Karpas-422 (cell line): Measurements from ENCODE around the gene GXYLT1. TPM values are rescaled to one million over a fixed set of nuclear protein-coding genes. Genes with fewer than 3 reads are reported as not detected.

ENCODE experiments used
- DNase-seq: peaks from one replicate; pipeline ENCODE4 v3.0.0-alpha.2; 2015
- H2AFZ ChIP-seq: fragments of 200-600 bp; sonication (generic); 2 replicates; pipeline ENCODE4 v1.6.1; 2014; ENCODE audit warnings: antibody characterized with exemption, low read length, mixed read lengths
- H3K27ac ChIP-seq: fragments of 200-600 bp; sonication (generic); 2 replicates; pipeline ENCODE4 v1.5.1; 2014; ENCODE audit warnings: mild to moderate bottlenecking, low read length, moderate library complexity
- H3K27me3 ChIP-seq: fragments of 200-600 bp; sonication (generic); 2 replicates; pipeline ENCODE4 v1.6.1; 2014; ENCODE audit warnings: low read length, mixed read lengths
- H3K36me3 ChIP-seq: fragments of 200-600 bp; sonication (generic); 2 replicates; pipeline ENCODE4 v1.6.1; 2014; ENCODE audit warnings: low read length, mixed read lengths; ENCODE audit not compliant: insufficient read depth
- H3K4me1 ChIP-seq: fragments of 200-600 bp; sonication (generic); 2 replicates; pipeline ENCODE4 v1.6.1; 2014; ENCODE audit warnings: mild to moderate bottlenecking, low read length, mixed read lengths
- H3K4me2 ChIP-seq: fragments of 200-600 bp; sonication (generic); 2 replicates; pipeline ENCODE4 v1.6.1; 2014; ENCODE audit warnings: low read length, low read depth, mild to moderate bottlenecking; ENCODE audit not compliant: poor library complexity, severe bottlenecking
- H3K4me3 ChIP-seq: fragments of 200-600 bp; sonication (generic); 2 replicates; pipeline ENCODE4 v1.5.1; 2014; ENCODE audit warnings: mild to moderate bottlenecking, antibody characterized with exemption, low read length, mixed read lengths
- H3K79me2 ChIP-seq: fragments of 200-600 bp; sonication (generic); 2 replicates; pipeline ENCODE4 v1.6.1; 2014; ENCODE audit warnings: mild to moderate bottlenecking, low read length, mixed read lengths
- H3K9ac ChIP-seq: fragments of 200-600 bp; sonication (generic); 2 replicates; pipeline ENCODE4 v1.6.0; 2014; ENCODE audit warnings: low read length
- H3K9me2 ChIP-seq: fragments of 200-600 bp; sonication (generic), shearing (Covaris generic); replicated peaks from 2 replicates; pipeline ENCODE4 v1.6.0; 2014; ENCODE audit warnings: mild to moderate bottlenecking, low read length, moderate library complexity; ENCODE audit not compliant: insufficient read depth
- H3K9me3 ChIP-seq: fragments of 300-700, 200-600 bp; sonication (generic); 2 replicates; pipeline ENCODE4 v1.6.1; 2014; ENCODE audit warnings: low read length, mixed read lengths
- H4K20me1 ChIP-seq: fragments of 200-600 bp; sonication (generic); 2 replicates; pipeline ENCODE4 v1.6.1; 2014; ENCODE audit warnings: mild to moderate bottlenecking, antibody characterized with exemption, low read length, low read depth; ENCODE audit not compliant: insufficient read depth
- total RNA-seq: library from RNA; depleted of rRNA; stranded (reverse); fragments of >200 nt; shearing (Covaris generic); gene quantifications from 2 replicates; pipeline ENCODE4 v1.2.3, GENCODE V29; 2014; ENCODE audit warnings: low replicate concordance

The GXYLT1 gene
- total RNA-seq, 1 experiment from 2014 or later, result 25.9 TPM

DNA sequence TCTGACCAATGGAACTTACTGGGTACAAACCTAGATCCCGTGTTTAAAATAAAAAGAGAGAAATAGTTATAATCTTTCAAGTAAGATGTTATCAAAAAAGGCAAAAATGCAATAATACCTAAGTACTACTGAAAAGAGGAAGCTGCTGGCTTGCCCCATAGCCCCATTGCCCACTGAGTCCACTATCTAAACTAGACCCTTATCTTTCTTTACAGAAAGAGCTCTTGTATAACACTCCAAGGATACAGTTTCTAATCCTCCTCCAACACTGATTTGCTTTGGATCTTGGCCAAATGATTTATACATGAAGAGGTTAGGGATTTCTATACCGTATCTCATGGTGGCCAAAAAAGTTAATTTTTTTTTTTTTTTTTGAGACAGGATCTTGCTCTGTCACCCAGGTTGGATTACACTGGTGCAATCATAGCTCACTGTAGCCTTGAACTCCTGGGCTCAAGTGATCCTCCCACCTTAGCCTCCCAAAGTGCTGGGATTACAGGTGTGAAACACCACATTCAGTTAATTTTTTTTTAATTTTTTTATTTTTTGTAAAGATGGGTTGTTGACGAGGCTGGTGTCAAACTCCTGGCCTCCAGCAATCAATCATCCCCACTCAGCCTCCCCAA lies 2.6 kb downstream of the GXYLT1 start:
- no peaks in the 10 kb centered on the region for H3K9me2 ChIP-seq
- H3K4me3 ChIP-seq, result peak overlapping the region; percentile 81
- H3K9ac ChIP-seq, result 0 out of 2 replicates have a peak overlapping the region, but pooled peaks have one; percentile 79
- H4K20me1 ChIP-seq, result no peaks in the 10 kb centered on the region; the same call in 1 of the 2 replicates
- H3K36me3 ChIP-seq, result no peaks in the 10 kb centered on the region
- peaks cover 71% of the 10 kb centered on the region for H3K79me2 ChIP-seq
- peak; percentile 55 for DNase-seq
- peak overlapping the region; percentile 82 for H3K4me2 ChIP-seq
- no peaks in the 10 kb centered on the region for H3K9me3 ChIP-seq
- H2AFZ ChIP-seq, result no peak overlapping the region
- H3K27ac ChIP-seq, result peak overlapping the region; percentile 28
- peaks cover 53% of the 10 kb centered on the region for H3K4me1 ChIP-seq
- H3K27me3 ChIP-seq, result no peaks in the 10 kb centered on the region

DNA sequence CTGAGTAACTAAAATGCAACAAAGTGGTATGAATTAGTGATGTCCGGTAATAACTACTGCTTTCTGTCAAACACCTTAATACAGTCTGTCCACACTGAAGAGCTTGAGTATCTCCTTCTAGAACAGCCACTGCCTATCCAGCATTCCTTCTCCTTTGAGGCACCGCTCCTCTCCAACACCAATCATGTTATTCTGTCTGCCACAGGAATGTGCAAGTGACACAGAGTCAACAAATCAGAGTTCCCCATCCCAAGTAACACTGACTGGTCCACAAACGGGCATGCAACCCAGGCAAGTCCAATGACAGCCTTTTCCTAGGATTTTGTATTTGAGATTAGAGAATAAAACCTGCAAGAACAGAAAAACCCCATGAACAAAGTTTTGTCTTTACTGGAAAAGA lies 3.8 kb downstream of the GXYLT1 start:
- peaks cover 9% of the 10 kb centered on the region; the same call in 1 of the 2 replicates for H3K36me3 ChIP-seq
- no peaks in the 10 kb centered on the region for H3K9me2 ChIP-seq
- H4K20me1 ChIP-seq, result no peaks in the 10 kb centered on the region; the same call in 1 of the 2 replicates
- H3K79me2 ChIP-seq, result peaks cover 83% of the 10 kb centered on the region
- H3K4me2 ChIP-seq, result peak overlapping the region; percentile 82
- H3K4me1 ChIP-seq, result peaks cover 41% of the 10 kb centered on the region
- H3K9me3 ChIP-seq, result no peaks in the 10 kb centered on the region
- no peaks in the 10 kb centered on the region for H3K27me3 ChIP-seq
- H3K27ac ChIP-seq, result peak overlapping the region; percentile 28; the same call in 1 of the 2 replicates
- H3K9ac ChIP-seq, result no peak overlapping the region
- DNase-seq, result no peak
- 0 out of 2 replicates have a peak overlapping the region, but pooled peaks have one; percentile 1 for H3K4me3 ChIP-seq
- H2AFZ ChIP-seq, result no peak overlapping the region

DNA sequence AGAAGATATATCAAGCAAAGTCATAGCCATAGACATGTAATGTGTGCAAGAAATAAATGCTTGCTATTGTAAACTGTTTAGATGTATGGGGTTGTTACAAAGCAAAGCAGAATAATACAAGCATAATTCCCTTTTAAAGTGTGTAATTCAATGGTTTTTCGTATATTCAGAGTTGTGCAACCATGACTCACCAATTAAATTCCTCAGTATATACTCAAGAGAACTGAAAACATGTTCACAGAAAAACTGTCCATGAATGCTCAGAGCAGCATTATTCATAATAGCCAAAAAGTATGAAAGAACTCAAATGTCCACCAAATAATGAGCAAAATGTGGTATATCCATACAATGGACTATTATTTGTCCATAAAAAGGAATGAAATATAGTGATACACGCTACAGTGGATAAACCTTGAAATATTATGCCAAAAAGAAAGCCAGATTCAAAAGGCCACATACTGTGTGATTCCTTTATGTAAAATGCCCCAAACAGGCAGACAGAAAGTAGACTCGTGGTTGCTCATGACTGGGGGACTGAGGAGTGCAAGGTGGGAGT lies 9.3 kb downstream of the GXYLT1 start:
- H3K4me3 ChIP-seq, result no peak overlapping the region
- H3K27ac ChIP-seq, result no peak overlapping the region
- peaks cover 21% of the 10 kb centered on the region for H3K4me1 ChIP-seq
- peaks cover 9% of the 10 kb centered on the region for H3K36me3 ChIP-seq
- H3K79me2 ChIP-seq, result peaks cover 100% of the 10 kb centered on the region
- H4K20me1 ChIP-seq, result no peaks in the 10 kb centered on the region
- H3K9me2 ChIP-seq, result no peaks in the 10 kb centered on the region
- H3K9ac ChIP-seq, result no peak overlapping the region
- H3K27me3 ChIP-seq, result no peaks in the 10 kb centered on the region
- no peaks in the 10 kb centered on the region for H3K9me3 ChIP-seq
- H3K4me2 ChIP-seq, result no peak overlapping the region
- no peak overlapping the region for H2AFZ ChIP-seq
- no peak for DNase-seq

DNA sequence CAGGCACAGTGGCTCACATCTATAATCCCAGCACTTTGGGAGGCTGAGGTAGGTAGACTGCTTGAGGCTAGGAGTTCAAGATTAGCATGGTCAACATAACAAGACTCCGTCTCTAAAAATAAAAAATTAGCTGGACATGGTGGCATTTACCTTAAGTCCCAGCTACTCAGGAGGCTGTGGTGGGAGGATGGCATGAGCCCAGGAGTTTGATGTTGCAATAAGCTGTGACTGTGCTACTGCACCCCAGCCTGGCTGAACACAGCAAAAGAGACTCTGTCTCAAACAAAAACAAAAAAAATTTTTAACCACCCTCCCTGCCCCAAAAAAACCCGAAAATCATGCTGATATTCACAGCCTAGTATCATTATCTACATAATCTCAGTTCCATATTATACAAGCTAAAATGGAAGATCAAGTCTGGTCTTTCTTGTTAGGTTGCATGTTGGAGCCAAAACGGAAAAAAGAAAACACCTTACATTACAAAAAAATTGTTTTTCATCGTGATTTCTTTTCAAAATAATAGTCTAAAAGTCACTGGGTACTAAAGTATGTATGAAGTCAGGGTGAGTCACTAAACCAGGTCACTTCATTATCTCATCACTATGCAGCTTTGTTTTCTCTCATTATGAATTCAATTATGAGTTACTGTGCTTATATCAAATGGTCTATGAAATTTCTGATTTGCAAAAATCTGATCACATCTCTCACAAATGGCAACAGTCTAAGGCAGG lies 13.8 kb downstream of the GXYLT1 start:
- H3K4me1 ChIP-seq, result peaks cover 39% of the 10 kb centered on the region
- H3K27me3 ChIP-seq, result no peaks in the 10 kb centered on the region
- no peaks in the 10 kb centered on the region for H3K9me3 ChIP-seq
- H4K20me1 ChIP-seq, result no peaks in the 10 kb centered on the region
- DNase-seq, result no peak
- H2AFZ ChIP-seq, result no peak overlapping the region
- peak overlapping the region; percentile 14 for H3K4me2 ChIP-seq
- peak overlapping the region; percentile 29; the same call in 1 of the 2 replicates for H3K27ac ChIP-seq
- H3K9ac ChIP-seq, result no peak overlapping the region
- H3K9me2 ChIP-seq, result no peaks in the 10 kb centered on the region
- H3K36me3 ChIP-seq, result peaks cover 9% of the 10 kb centered on the region; the same call in 1 of the 2 replicates
- no peak overlapping the region for H3K4me3 ChIP-seq
- H3K79me2 ChIP-seq, result peaks cover 99% of the 10 kb centered on the region

DNA sequence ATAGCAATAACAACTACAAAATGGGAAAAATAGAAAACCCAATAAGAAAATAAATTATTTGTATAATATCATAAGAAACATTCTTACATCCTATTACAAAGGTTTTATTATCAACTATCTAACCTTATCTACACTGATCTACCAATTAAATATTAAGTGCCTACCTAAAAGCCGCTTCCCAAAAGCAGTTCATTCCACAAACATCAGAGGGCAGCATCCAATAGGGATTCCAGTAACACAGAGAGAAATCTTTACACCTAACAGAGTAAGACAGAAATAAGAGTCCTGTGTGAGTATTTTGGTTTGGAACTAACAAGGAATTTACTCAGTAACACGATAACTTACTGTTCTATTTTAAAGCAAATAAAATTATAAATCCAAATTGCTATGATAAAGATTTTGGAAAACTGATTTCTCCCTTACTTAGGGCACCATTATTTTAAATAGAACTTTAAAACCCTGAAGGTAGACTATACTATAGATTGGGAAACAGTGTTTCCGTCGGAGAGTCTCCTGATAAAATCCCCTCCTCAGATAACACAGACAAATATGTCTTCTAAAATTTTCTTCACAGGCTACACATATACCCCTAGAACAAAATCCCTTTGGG lies 15.0 kb downstream of the GXYLT1 start:
- Histone ChIP-seq H3K27me3 (no peaks in the 10 kb centered on the region), H3K27ac (no peak overlapping the region), H3K9me2 (no peaks in the 10 kb centered on the region), H3K9me3 (no peaks in the 10 kb centered on the region), H2AFZ (no peak overlapping the region), H3K9ac (no peak overlapping the region), H3K79me2 (peaks cover 99% of the 10 kb centered on the region), H3K4me3 (no peak overlapping the region), H3K4me2 (peak overlapping the region; percentile 14), H3K4me1 (peaks cover 45% of the 10 kb centered on the region), H4K20me1 (no peaks in the 10 kb centered on the region), H3K36me3 (peaks cover 12% of the 10 kb centered on the region; the same call in 1 of the 2 replicates)
- DNase-seq, result peak; percentile 70

DNA sequence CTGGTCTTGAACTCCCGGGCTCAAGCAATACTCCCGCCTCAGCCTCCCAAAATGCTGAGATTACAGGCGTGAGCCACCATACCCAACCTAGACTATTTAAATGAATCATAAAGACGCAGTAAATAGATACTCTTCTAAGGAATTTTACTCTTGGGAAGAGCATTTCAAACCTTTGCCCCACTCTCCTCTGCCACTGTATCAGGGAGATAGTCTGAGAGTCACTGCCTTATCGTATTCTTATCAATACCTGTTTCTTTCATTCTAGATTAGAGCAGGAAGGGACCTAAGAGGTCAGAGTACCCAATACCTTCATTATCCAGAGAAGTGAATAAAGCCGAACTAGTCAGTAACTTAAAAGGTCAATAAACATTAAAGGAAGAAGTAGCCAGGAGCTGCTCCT lies 15.8 kb downstream of the GXYLT1 start:
- H3K79me2 ChIP-seq, result peaks cover 99% of the 10 kb centered on the region
- H3K4me1 ChIP-seq, result peaks cover 45% of the 10 kb centered on the region
- no peaks in the 10 kb centered on the region for H3K27me3 ChIP-seq
- no peak overlapping the region for H3K27ac ChIP-seq
- no peak overlapping the region for H2AFZ ChIP-seq
- no peak overlapping the region for H3K9ac ChIP-seq
- no peak for DNase-seq
- H3K4me2 ChIP-seq, result no peak overlapping the region
- H3K9me3 ChIP-seq, result no peaks in the 10 kb centered on the region
- no peak overlapping the region for H3K4me3 ChIP-seq
- peaks cover 12% of the 10 kb centered on the region; the same call in 1 of the 2 replicates for H3K36me3 ChIP-seq
- H3K9me2 ChIP-seq, result no peaks in the 10 kb centered on the region
- no peaks in the 10 kb centered on the region for H4K20me1 ChIP-seq

DNA sequence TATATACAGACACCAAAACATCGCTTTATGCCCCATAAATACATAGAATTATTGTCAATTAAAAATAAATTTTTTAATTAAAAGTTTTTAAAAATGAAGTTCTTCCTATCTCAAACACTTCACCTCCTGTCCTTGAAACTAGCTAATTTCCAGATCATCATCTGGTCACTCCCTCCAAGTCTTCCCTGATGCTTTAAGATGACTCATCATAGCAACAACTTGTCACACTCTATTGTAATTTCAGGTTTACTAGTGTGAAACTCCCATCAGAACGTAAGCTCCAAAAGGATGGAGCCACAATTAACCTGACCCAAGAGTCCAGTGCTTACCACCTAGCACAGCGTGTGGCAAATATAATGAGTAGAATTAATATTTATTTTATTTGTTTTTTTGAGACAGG lies 16.3 kb downstream of the GXYLT1 start:
- Histone ChIP-seq H3K79me2 (peaks cover 99% of the 10 kb centered on the region), H3K4me2 (no peak overlapping the region), H3K27ac (no peak overlapping the region), H3K36me3 (peaks cover 12% of the 10 kb centered on the region; the same call in 1 of the 2 replicates), H2AFZ (no peak overlapping the region), H3K27me3 (no peaks in the 10 kb centered on the region), H3K9me2 (no peaks in the 10 kb centered on the region), H3K9me3 (no peaks in the 10 kb centered on the region), H4K20me1 (no peaks in the 10 kb centered on the region), H3K9ac (no peak overlapping the region), H3K4me1 (peaks cover 48% of the 10 kb centered on the region), H3K4me3 (no peak overlapping the region)
- no peak for DNase-seq

DNA sequence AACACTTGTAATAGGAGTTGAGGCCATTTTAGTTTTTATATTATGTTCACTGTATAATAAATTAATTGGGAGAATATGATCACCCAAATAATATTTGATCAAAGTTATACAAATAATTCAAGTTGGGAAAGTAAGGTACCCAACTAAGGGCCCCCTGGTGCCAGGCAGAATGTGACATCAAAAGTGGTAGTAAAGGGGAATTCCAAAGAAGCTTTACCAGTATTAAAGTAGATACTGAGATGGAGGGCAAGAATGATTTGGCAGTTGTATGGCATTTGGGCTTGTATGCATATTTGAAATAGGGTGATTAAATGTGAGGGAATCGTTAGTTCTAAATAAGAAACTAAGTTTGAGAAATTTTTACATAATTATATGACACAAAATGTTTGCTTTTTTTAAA lies 17.7 kb downstream of the GXYLT1 start:
- H3K9me2 ChIP-seq, result no peaks in the 10 kb centered on the region
- H3K9ac ChIP-seq, result no peak overlapping the region
- H3K27ac ChIP-seq, result no peak overlapping the region
- H3K4me2 ChIP-seq, result no peak overlapping the region
- no peaks in the 10 kb centered on the region for H3K27me3 ChIP-seq
- H3K9me3 ChIP-seq, result no peaks in the 10 kb centered on the region
- no peak overlapping the region for H3K4me3 ChIP-seq
- H3K4me1 ChIP-seq, result peaks cover 43% of the 10 kb centered on the region
- peaks cover 99% of the 10 kb centered on the region for H3K79me2 ChIP-seq
- no peak overlapping the region for H2AFZ ChIP-seq
- no peaks in the 10 kb centered on the region for H4K20me1 ChIP-seq
- H3K36me3 ChIP-seq, result peaks cover 12% of the 10 kb centered on the region; the same call in 1 of the 2 replicates
- no peak for DNase-seq
